Stimulated activated CD4-positive, alpha-beta T cell treated with anti-CD3 and anti-CD28 coated beads, Interleukin-4, amount 100 ng/mL, for 1 hour (primary cell): Measurements from ENCODE around the gene DHX34.
"Not testable (repeated sequence)": the region's sequence is repeated elsewhere in the genome, so short reads cannot be mapped to it uniquely, and the experiment has no call there.

Source experiments
- DNase-seq: peaks from one replicate; pipeline ENCODE4 v3.0.0-alpha.2; 2020

Gene DHX34

DNA sequence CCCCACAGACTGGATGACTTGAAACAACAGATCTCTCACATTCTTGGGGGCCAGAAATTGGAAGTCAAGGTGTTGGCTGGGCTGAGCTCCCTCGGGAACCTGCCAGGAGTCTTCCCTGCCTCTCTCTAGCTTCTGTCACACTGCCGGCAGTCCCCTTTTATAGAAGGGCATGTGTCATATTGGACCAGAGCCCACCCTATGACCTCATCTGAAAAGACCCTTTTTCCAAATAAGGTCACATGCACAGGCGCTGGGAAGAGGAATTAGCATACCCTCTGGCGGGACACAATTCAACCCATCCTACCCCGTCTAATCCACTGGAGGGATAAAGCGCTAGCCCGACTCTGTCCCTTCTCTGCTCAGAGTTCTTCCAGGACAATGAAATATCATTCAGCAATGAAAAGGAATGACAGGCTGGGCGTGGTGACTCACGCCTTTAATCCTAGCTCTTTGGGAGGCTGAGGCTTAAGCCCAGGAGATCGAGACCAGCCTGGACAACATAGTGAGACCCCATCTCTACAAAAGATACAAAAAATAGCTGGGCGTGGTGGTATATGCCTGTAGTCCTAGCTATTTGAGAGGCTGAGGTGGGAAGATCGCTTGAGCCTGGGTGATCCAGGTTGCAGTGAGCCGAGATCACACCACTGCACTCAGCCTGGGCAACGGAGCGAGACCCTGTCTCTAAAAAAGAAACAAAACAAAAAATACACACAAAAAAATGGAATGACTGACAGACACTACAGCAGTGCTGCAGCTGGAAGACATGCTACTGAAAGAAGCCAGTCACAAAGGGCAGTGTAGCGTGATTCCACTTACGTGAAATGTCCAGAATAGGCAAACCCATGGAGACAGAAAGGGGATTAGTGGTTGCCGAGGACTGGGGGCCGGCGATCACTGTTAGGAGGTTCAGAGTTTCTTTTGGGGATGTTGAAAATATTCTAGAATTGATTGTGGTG lies 41.7 kb downstream of the DHX34 start:
- DNase-seq, result no peak

GRCh38 chr19:47391510-47392223 lies 42.6 kb downstream of the DHX34 start:
- peak; percentile 85 for DNase-seq

DNA sequence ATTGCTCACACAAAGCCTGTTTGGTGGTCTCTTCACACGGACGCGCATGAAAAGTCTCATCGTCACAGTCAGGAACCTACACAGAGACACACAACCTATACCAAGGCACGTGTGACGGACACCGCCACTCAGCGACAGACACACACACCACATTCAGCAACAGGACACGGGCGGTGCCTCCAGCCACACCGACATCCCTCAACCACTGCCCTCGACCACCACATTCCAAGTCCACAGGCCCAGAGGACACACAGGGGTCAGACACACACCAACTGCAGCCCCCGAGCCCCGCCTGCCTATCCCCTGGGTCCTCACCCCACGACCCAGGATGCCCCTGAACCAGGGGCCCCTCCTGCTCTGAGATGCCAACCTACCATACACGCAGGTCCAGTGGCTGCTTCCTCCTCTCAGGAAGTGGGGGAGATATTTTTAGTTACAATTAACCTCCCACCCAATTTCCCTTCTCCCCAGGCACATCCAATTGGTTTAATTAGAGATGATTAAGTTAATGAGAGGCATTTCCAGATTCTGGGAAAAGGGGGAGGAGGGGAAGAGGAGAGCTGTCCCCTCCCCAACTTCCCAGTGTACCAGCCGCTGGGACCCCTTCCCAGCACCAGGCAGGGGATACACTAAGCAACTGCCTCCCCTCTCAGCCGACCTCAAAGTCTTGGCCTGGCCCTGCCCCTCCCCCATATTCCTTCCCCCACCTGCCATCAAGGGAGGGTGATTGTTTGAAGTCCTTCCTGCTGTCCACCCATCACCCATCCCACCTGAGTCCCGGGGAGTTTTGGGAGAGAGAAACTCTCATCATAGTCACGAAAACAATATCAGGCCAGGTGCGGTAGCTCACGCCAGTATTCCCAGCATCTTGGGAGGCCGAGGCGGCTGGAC lies 49.8 kb downstream of the DHX34 start:
- DNase-seq, result no peak

GRCh38 chr19:47402504-47402903 lies 53.4 kb downstream of the DHX34 start:
- no peak for DNase-seq

- no peak for DNase-seq
Observed at GRCh38 chr19:47404334-47405196, 55.5 kb downstream of the DHX34 start.

DNA sequence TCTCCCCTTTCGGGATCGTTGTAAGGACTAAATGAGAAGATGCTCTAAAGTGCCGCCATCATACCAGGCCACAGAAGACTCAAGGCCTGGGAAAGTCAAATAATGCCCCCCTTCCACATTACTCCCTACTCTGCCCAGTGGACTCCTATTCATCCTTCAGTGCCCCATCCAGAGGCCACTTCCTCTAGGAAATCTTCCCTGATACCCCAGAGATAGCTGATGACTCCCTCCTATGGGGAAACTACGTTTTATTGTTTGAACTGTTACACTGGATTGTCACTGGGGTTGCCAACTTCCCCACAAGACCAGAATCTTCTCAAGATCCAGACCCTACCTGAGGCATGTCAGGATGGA lies 56.1 kb downstream of the DHX34 start:
- DNase-seq, result no peak

DNA sequence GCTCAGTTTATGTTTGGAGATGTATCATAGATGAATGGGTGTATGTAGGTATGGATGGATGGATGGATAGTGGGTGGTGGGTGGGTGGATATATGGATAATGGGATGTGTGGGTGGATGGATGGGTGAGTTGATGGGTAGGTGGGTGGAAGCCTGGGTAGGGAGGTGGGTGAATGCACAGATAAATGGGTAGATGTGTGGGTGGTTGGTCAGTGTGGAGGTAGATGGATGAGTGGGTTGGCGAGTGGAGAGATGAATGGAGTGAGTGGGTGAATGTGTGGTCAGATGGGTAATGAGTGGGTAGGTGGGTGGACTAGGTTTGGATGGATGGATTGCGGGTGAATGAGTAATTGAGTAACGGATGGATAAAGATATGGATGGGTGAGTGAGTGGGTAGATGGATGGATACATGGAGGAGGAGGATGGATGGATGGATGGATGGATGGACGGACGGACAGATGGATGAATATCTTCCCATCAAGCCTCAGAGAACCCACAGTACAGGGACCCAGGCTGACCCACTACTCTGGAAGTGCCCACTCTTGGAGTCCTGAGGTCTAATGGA lies 56.8 kb downstream of the DHX34 start:
- DNase-seq, result no peak

- no peak for DNase-seq
Observed at GRCh38 chr19:47406711-47407416, 57.7 kb downstream of the DHX34 start.

DNA sequence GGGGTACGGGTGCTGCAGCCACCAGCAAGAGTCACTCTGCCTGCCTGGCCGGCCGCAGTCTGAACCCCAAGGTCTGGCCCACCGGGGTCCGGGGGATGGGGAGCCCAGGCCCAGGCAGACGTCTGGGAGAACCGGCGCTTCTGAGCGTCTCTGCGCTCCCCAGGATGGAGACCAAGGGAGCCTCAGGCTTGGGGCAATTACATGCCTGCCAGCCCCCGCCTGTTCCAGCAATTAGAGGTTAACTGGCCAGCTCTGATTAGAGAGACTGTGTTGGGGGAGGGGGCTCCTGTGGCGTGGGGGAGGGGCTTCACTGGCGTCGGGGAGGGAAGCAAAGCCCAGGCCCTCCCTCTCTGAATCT lies 58.3 kb downstream of the DHX34 start:
- DNase-seq, result no peak

- no peak for DNase-seq
Observed at GRCh38 chr19:47408156-47408938, 59.2 kb downstream of the DHX34 start.

GRCh38 chr19:47411101-47411500 lies 62.0 kb downstream of the DHX34 start:
- no peak for DNase-seq

- not testable (repeated sequence) for DNase-seq
Observed at GRCh38 chr19:47411696-47412095, 62.6 kb downstream of the DHX34 start.

GRCh38 chr19:47413941-47414340 lies 64.8 kb downstream of the DHX34 start:
- DNase-seq, result no peak

DNA sequence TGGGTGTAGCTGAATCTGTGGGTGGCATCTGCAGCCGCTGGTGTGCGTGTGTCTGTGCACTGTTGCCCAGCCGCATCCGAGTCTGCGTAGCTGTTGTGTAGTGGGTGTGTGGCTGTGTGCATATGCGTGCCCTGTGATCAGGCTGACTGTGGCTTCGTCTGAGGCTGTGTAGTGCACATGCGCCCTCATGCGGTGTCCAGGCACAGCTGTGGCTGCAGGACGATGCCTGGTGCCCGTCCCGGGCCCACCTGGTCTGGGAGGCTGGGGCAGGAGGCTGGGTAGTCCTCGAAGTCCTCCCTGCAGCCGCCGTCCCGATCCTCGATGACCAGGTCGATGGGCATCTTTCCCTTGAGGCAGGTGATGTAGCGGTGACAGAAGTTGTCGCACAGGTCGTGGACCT lies 65.4 kb downstream of the DHX34 start:
- DNase-seq, result no peak

- no peak for DNase-seq
Observed at GRCh38 chr19:47415953-47416642, 67.0 kb downstream of the DHX34 start.

- no peak for DNase-seq
Observed at GRCh38 chr19:47416643-47416985, 67.5 kb downstream of the DHX34 start.

GRCh38 chr19:47417107-47417745 lies 68.1 kb downstream of the DHX34 start:
- no peak for DNase-seq

DNA sequence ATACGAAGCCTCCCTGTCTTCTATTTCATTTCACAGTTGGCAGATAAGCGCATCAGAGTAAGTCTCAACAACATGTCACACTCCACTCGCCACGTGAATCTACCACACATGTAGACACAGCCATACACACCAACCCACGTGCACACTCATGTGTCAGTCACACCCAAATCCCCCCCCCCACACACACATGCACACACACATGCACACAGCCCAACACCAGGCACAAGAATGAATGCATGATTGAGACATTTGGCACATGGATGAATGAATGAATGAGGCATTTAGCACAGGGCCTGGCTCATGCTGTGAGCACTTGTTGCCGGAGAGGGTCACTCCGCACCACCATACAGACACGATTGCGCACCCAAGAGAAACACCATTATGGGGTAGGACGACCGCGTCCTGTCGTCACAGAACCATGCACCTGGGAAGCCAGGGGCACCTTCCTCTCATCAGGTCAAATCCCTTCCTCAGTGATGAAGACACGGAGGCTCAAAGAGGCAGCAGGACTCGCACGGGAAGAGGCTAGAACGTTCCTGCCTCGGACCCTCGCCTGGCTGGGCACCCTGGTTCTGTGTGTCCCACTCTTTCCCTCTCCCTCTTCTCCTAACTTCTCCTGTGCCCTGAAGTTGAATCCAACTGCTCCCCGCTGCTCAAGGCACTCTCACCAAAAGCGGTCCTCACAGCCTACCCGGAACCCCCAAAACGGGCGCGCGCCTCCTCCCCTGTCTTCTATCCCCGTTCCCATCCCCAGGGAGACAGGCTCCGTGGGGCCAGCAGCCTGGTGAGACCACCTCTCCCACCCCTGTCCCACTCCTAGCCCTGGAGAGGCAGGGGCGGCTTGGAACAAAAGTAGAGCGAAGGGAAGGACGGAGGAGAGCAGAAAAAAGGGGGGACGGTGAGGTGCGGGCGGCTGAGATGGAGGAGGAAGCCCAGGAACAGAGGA lies 68.9 kb downstream of the DHX34 start:
- DNase-seq, result no peak
